HTR-8/SVneo (cell line): ENCODE data around the gene BAZ2A.

Experiments used
- DNase-seq: peaks from one replicate; pipeline ENCODE4 v3.0.0; 2011; ENCODE audit warnings: low spot score, mixed read lengths; ENCODE audit not compliant: insufficient read length
- FAIRE-seq: peaks from 2 replicates; lab custom pipeline; 2011; peaks lifted over from hg19 to GRCh38; lab: Jason Lieb, UNC

BAZ2A gene

DNA sequence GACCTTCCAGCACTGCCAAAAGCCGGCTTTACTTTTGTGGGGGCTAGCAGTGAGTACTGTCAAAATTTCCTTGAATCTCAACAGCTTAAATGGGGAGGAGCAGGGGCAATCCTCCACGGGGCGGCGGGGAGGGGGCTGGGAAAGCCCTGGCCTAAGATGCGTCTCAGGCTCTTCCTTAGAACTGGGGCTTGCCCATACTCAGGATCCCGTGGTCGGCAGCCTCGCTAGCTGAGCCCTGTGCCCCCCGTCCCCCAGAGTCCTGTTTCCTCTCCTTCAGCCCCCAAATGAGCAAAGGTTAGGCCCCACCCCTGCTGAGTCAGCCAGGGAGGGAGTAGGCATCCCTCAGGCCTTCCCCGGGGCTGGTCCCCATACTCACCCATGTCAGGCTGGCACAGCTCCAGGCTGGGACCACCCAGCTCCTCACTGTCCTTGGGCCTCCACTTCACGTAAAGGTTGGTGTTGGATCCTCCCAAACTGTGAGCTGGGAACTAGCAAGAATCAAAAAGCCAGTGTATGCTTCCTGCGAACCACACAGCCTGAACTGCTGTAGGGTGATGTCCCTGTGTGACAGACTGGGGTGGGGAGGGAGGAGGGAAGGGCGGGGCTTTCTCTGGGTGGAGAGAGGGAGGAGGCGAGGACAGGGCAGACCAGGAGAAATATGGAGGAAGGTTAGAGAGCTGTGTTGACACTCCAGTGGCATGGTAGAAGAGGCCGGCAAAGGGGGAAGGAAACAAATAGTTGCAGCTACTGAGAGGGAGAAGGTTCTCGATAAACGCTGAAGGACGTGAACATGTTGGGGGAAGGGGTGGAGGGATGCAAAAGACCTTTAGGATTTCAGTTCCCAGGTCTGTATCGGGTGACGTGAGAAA lies 5.9 kb upstream of the BAZ2A start:
- peak; percentile 90 for DNase-seq
- FAIRE-seq = no peak

GRCh38 chr12:56634837-56635791 lies 5.0 kb upstream of the BAZ2A start:
- peak; percentile 84 for DNase-seq
- no peak for FAIRE-seq

- FAIRE-seq = no peak
Measured at GRCh38 chr12:56634242-56634836, 4.2 kb upstream of the BAZ2A start.

GRCh38 chr12:56633468-56634241 lies 3.5 kb upstream of the BAZ2A start:
- FAIRE-seq (no peak), DNase-seq (no peak)

More at GRCh38 chr12:56634242-56634836, 4.2 kb upstream of the BAZ2A start:
- DNase-seq = no peak

GRCh38 chr12:56632701-56633467 lies 2.8 kb upstream of the BAZ2A start:
- DNase-seq = no peak
- FAIRE-seq = no peak

DNA sequence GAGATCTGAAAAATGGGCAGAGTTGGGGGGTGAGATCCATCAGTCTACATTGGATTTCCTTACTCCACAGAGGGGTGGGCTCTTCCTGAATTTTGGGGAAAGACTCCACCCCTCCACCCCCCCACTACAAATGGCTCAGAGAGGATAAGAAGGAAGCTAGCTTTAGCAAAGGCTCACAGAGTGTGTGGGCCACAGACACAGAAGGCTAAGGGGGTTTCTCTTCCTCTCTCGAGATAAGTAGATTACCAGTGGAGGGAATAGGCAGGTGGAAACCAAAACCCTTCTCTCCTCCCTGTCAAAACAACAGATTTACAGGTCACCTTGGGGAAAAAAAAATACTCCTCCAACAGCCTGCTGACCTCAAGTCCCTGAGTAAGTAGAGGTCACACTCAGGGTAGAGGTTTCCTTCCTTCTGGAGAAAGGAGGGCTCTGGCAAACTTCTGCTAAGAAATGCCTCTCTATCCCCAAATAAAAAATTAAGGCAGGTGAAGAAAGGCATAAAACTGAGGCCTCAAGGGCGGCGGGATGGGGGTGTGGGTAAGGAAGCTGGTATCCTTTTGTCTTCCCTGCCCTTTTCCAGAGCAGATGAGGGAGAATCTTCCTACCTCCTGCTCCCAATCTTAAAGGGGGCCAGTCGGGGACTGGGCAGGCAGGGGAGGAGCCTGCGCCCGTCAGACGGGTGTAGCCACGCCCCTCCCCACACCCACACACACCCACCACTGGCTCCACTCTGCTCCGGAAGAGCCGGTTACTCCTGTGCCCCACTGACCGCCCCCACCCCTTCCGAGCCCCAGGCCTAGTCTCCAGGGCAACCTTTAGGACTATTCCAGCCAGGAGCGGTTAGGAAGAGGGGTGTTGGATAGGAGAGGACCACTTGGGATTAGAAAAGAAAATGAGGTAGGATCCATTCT lies 1.9 kb upstream of the BAZ2A start:
- DNase-seq = peak; percentile 72
- FAIRE-seq = no peak

DNA sequence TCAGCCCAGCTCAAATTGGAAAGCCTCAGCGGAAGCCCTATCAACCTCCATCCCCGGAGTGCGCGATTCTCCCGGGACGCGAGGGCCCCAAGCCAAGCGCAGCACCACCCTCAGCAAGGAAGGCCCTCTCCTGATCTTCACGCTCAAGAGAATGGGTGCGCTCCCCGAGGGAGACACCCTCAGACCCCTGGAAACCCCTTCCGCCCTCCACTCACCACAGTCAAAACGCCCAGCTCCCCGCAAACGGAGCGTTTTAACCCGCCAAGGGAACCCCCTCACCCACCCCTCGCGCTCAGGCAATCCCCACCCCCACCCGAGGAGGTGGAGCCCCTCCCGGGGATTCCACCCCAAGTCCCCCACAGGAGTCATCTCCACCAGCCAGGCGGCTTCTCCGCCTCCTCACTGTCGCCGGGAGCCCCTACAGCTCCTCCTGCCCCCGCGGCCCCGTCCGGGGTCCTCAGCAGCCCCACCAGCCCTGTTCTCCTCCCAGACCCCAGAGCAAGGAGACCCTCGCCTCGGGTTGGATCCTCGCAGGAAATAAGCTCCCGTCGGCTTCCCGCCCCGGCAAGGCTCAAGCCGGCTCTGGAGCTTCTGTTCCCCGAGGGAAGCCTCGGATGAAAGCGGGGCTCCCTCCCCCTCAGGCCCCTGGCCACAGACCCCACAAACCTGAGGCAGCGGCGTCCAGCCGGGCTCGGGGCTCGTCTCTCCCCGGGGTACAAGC lies 507 bp downstream of the BAZ2A start:
- FAIRE-seq (no peak), DNase-seq (no peak)

- no peak for DNase-seq
- FAIRE-seq = no peak
Measured at GRCh38 chr12:56628671-56629458, 1.3 kb downstream of the BAZ2A start.

- DNase-seq = no peak
- FAIRE-seq = no peak
Measured at GRCh38 chr12:56626701-56627100, 3.4 kb downstream of the BAZ2A start.

DNA sequence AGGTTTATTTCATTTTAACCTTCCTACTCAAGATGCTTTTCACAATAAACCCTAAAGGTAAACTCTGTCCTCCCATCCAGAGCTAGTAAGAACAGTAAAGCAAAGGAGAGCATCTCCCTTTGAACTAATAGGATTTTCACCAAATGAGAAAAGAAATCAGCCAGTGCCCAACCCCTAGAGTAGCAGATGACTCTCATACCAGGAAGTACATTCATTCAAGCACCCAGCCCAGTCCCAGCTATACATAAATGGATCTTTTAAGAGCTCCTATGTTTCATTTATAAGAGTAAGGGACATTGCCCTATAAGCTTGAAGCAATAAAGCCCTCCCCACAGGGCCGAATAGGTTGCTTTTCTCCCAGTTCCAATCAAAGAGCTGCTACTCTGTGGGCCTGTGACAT lies 7.6 kb downstream of the BAZ2A start:
- no peak for DNase-seq
- FAIRE-seq = no peak

DNA sequence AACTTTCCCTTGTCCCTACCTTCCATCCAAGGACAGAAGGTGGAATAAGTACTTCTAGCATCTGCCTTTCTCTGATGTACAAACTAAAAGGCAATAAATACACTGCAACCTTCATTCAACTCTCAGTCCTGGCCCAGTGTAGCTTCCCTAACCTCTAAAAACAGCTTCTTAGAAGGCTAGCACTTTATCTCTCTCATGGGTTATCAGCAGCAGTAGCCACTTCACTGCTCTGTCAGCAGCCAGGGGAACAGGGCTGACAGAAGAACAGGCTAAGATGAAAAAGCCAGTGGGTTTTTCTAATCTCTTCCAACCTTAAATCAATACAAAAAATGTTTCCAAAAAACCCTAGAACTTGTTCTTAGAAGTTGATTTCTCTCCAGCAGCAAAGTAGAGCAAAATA lies 13.2 kb downstream of the BAZ2A start:
- FAIRE-seq (no peak), DNase-seq (no peak)

- FAIRE-seq (no peak), DNase-seq (no peak)
Measured at GRCh38 chr12:56616244-56616643, 13.9 kb downstream of the BAZ2A start.

DNA sequence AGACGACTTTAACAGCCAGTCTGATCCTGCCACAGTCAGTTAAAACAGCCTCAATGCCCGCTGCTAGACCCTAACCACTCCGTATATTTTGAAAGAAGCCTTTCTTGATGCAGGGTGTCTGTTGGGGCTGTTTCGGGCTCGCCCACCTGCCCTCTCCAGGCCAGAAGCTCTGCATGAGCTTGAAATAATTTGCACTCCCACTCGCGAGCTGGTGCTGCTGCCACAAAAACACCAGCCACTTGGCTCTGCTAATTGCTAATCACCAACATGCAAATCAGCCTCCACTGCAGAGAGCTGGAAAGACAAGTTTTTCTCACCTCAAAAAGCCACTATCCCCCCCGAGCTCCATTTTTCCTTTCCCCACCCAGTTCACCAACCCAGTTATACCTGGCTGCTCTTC lies 15.5 kb downstream of the BAZ2A start:
- DNase-seq (no peak), FAIRE-seq (no peak)

DNA sequence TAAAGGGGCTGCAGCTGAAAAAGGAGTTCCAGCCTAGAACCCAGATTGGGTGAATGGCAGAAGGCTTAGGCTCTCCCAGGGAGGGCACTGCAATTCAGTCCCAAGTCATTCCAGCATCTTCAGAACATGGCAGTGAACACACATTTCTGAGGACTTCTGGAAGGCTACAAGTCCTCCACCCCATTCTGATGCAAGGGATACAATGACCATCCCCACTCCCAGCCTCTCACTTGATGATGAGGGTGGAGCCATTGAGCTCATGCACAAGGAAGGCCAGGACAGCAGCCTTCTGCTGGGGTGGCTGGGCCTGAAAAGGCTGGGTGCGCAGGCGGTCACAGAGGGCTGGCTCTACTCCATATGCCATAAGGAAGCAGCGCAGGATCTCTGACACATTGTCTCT lies 25.8 kb downstream of the BAZ2A start:
- FAIRE-seq = no peak
- no peak for DNase-seq

DNA sequence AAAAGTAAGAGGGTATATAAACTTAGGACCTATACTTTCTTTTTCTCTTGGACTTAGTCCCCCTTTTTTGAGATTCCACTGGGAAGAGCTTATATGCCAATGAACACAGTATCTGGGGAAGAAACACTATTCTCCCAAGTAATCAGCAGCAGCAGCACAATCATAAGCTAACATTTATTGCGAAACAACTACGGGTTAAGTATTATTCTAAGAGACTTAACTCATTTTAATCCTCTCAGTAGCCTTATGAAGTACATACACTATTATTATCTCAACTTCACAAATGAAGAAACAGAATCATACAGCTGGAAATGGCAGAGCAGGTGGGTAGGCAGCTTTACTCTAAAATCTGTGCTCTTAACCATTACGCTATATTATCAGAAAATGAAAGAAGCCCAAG lies 27.9 kb downstream of the BAZ2A start:
- no peak for FAIRE-seq
- DNase-seq = no peak

DNA sequence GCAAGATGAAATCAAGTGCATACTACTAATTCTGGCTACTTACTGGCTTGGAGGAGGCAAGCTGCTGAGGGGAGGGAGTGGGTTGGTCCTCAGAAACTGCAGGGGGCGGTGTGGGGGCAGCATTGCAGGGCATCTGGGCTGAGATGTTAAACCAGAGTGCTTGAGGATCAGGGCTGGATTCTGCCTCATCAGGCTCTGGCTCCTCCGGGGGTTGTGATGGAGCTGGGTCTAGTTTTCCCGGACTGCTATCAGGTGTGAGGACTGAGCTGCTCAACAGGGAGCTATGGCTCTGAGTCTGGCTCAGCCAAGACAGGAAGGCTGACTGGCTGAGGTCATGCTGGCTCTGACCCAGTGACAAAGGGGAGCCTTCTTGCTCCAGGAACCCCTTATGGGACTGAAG lies 28.6 kb downstream of the BAZ2A start:
- FAIRE-seq = no peak
- no peak for DNase-seq

DNA sequence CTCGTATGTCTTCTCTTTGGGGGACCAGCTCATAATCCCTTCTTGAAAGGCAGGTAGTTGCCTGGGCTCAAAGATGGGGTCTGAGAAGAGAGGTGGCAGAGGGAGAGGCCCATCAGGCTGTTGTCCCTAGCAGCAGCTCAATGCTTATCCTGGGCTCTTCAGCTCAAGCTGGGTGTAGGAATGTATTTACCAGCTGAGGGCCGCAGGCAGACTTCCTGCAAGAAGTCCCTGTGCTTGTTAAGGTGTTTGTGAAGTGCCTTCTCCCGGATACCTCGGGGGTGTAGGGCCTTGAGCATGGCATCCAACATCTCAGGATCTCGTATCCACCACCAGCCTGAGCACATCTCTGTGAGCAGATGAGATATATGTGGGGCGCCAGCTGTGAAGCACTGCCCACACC lies 29.4 kb downstream of the BAZ2A start:
- DNase-seq (no peak), FAIRE-seq (no peak)
